ENCODE results near the gene CRYBA1.
A peak's percentile ranks its signal among the peaks of the same experiment; 100 is the strongest.

GRCh38 chr17:29292992-29293889 lies 46.6 kb downstream of the CRYBA1 start:
- TF ChIP-seq CTCF (IDR thresholded peaks at IDR 0.05) (no peak), EP300 (IDR thresholded peaks at IDR 0.05; ENCODE audit: low read depth) (no peak), POLR2AphosphoS5 (IDR thresholded peaks at IDR 0.05) (peak in 2 of 3 donors; percentile 3 to 53)
